ENCODE results near the gene KLHL30.
"Not testable (repeated sequence)": the region's sequence is repeated elsewhere in the genome, so short reads cannot be mapped to it uniquely, and the experiment has no call there.

The KLHL30 gene

DNA sequence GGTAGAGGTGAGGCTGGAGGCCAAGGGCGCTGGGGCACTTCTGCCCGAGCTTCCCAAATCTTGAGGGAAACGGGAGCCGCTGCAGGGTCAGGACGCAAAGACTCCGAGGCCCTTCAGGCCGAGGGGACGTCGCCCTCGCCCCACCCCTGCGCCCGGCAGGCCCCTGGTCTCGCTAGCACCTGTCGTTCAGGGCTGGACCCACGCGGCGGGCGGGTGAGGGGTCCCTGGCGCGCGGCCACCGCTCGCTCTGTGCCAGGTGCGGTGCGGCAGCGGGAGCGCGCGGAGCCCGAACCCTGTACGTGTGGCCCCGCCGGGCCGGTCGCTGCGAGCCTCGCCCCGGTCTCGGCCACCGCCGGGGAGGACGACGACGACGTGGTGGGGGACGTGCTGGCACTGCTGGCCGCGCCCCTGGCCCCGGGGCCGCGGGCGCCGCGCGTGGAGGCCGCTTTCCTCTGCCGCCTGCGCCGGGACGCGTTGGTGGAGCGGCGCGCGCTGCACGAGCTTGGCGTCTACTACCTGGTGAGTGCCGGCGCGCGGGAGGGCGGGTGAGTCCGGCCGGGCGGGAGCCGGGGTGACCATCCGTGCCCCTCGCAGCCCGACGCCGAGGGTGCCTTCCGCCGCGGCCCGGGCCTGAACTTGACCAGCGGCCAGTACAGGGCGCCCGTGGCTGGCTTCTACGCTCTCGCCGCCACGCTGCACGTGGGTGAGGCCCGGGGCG lies 25.2 kb downstream of the KLHL30 start:
- no peak for DNase-seq (ENCODE audit: low read depth, low spot score)

DNA sequence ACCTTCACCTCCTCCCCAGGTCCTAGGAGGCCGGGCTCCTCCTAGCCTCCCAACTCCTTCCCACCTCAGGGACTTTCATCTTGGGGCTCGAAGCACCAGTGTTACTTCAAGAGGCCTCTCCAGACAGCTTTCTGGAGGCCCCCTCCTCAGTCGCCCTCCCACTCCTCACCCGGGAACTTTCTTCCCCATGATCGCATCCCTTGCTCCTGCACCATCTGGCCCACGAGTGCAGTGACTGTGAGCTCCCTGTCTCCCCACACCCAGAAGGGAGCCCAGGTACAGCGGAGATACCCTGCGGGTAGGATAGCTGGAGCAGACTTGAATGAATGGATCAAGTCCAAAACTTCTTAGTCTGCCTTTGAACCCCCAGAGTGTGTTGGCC lies 26.4 kb downstream of the KLHL30 start:
- DNase-seq (ENCODE audit: low read depth, low spot score), result no peak

DNA sequence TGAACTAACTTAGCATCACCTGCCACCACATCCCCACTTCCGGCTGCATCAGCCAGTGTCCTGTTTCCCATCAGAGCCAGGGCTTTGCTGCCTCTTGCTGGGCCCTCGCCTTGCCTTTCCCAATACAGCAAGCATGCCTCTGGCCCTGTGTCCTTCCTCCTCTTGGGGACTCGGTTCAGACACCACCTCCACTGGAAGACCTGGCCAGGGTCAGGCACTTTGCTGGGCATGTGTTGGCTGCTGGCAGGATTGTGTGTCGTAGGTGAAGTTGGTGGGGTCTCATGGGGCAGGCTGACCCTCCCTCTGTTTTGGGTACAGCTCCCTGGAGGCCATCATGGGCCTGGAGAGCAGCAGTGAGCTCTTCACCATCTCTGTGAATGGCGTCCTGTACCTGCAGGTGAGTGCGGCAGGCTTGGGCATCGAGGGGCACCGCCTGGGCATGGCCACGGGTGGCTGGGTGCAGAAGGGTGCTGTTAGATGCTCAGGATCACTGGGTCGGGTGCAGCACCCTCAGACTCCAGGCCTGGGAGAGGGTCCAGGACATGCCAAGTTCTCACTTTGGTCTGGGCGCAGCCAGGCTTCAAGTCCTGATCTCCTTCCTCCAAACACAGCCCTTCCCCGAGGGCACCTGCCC lies 26.9 kb downstream of the KLHL30 start:
- DNase-seq (ENCODE audit: low read depth, low spot score), result no peak

DNA sequence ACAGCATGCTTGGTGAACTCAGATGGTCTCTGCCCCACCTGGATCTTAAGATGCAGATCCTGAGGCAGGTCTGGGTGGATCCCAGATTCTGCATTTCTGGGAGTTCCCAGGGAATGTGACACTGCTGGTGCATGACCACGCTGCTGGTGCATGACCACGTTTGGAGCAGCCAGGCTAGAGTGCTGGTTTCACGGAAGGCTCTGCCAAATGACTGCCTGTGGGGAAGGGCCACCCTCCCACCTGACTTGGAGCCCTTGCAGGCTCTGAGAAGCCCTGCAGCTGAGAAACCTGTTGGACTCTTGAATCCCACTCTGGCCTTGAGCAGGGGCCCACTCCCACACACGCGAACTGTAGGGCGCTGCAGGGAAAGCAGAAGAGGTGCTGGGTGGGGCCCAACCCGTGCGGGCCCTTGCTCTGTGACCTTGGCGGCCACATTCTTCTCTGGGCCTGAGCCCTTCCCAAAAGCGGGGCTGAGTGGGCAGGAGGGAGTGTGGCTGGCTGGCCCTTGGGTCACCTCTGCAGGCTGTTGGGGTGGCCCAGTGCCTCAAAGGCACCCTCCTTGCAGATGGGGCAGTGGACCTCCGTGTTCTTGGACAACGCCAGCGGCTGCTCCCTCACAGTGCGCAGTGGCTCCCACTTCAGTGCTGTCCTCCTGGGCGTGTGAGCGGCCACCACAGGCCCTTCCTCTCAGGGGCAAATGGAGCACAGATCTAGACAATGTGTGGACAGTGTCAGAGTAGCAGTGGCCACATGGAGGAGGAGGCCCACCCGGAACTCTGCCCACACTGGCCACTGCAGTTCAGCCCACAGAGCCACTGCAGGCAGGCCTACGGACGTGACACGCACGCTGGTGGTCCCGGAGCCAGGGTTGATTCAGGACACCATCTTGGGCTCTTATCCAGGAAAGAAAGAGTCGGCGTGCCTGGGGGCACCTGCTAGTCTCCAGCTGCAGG lies 28.2 kb downstream of the KLHL30 start:
- DNase-seq (ENCODE audit: low read depth, low spot score), result no peak

- DNase-seq (ENCODE audit: low read depth, low spot score), result no peak
Observed at GRCh38 chr2:238167344-238167715, 28.9 kb downstream of the KLHL30 start.

DNA sequence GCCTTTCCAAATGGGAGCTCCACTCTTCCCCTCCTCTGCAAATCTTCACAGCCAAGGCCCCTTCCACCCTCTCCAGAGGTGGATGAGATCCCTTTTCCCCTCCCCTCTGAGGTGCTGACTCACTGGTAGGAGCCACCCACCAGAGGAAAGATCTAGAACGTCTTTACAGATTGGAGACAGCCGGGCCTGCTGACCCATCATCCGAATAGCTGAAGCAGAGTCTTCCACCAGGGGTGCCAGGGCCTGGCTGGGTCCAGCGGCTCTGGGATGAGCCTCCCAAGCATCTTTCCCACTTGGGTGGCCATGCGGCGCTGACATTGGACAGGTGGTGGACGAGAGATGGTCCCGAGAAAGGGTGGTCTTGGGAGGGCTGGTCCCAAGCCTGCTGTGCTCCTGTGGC lies 29.3 kb downstream of the KLHL30 start:
- no peak for DNase-seq (ENCODE audit: low read depth, low spot score)

DNA sequence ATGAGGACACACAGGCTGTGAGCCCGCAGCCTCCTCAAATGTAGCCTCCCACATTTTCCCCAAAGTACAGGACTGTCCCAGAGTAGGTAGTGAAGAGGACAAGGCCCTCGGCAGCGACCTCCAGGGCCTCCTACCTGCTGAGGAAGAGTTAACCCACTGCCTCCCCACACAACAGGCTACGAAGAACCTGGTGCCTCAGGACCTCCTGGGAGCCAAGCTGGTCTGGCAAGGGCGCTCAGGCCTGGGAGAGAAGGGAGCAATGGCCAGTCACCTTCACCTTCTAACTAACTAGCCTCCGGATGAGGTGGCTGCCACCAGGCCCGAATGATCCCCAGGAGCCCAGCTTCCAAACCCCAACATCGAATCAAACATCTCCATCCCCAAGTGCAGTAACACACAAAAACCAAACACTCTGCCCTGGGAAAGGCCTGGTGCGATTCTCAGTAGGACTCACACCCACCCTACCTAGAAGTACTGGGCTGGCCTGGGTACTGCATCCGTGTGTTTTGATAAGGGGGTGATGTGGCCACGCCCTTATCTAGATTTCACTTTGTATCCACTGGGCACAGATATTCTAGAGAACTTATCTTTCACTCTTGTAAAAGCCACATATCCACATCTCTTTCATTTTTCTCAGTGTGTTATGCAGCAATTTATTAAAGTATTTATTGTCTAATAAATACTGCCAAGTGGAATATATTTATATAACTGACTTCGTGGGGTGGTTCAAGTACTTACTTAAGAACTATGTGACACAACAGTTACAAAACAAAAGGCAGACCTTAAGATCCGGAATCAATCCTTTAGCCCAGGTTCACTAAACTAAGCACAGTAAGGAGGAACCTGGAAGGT lies 30.0 kb downstream of the KLHL30 start:
- DNase-seq (ENCODE audit: low read depth, low spot score), result no peak

DNA sequence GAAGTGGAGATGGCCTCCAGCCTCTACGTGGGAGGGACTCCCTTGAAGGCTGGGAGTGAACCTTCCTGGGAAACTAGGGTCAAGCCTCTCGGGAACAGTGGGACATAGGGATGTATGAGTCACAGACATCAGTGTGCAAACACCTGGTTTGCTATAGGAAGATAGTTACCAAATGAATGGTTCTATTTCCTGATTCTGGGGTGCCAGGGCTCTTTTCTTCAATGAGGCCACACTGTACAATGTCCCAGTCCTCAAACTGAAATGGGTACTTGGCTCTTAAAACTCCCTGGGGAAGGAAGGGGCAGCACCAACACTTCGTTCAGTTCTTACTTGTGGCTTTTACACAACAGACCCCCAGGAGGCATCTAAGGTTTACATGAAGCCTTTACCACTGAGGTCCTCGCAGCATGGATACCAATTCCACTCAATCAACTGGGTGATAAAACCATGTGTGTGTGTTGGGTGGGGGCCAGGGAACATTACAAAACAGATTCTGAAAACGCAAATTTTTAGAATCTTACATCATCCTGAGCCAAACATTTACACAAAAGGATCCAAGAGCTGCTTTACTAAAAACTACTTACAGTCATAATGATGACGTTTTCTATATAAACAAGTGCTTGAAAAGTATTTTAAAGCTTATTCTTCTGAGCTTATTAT lies 30.7 kb downstream of the KLHL30 start:
- no peak for DNase-seq (ENCODE audit: low read depth, low spot score)

DNA sequence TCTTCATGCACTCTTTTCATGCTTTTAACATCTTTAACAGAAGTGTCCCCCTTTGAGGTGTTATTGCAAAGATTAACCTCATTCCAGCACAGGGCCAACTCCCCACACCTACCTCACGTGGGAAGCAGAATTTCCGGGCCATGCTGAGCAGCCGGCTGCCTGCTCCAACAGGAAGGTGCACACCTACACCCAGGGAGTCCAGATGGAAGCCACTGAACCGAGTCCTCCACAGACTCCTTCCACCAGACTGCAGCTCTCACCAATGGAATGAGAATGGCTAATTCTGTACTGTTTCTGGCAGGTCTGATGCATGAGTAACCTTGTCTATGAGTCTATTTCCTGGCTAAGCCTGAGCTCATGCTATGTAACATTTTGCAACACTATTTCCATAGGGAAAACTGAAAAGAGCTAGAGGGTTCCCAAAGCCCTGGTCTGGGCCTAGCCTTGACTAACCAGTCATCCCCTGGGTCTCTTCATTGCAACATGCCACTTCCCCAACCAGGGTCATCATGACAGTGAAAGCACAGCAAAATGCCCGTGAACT lies 31.3 kb downstream of the KLHL30 start:
- no peak for DNase-seq (ENCODE audit: low read depth, low spot score)

DNA sequence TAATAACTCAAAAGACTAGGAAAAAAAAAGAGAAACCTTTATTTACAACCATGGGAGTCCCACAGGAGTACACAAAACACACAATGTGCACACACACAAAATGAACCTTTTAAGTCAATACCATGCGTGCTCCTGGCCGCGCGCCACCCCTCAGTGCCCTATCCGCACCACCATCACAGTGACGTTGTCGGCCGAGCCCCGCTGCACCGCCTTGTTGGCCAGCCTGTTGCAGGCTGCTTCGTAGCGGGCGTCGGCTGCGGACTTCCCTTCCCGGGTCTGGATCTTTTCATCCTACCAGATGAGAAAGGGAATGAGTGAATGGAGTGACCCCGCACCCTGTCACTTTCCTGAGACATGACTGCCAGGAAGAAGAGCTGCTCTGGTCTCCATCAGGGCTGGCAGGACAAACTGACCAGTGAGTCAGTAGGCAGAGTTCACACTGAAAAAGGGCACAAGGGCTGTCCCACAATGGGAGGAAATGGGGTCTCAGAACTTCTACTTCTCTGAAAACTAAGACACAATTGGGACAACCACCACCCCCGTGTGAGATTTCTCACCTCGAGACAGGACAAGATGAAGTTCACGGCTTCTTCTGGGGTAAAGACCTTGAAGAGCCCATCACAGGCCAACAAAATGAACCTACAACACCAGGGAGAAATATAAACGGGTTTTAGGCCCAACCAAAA lies 32.1 kb downstream of the KLHL30 start:
- no peak for DNase-seq (ENCODE audit: low read depth, low spot score)

DNA sequence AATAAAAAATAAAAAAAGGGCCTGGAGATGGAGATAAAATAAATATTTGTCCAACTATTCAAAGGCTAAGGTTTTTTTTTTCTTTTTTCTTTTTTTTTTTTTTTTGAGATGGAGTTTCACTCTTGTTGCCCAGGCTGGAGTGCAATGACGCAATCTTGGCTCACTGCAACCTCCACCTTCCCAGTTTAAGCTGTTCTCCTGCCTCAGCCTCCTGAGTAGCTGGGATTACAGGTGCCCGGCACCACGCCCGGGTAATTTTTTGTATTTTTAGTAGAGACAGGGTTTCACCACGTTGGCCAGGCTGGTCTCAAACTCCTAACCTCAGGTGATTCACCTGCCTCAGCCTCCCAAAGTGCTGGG lies 32.6 kb downstream of the KLHL30 start:
- not testable (repeated sequence) for DNase-seq (ENCODE audit: low read depth, low spot score)

GRCh38 chr2:238171575-238172187 lies 33.2 kb downstream of the KLHL30 start:
- DNase-seq (ENCODE audit: low read depth, low spot score), result no peak

DNA sequence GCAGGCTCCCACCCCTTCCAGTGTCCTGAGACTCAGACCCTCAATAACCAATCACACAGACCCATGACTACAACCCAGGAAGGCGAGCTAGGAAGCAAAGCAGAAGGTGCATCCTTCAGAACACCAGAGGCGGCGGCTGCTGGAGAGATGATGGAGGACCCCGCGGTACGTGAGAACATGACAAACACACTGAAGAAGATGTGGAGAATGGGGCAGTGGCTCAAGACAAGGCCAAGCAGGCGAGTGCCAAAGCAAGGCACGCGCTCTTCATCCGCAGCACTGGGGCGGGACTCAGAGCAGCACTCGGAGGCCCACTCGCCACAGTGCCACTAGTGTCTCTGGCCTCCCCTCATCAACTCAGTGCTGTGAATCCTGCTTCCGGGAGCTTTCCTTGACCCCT lies 34.0 kb downstream of the KLHL30 start:
- no peak for DNase-seq (ENCODE audit: low read depth, low spot score)

DNA sequence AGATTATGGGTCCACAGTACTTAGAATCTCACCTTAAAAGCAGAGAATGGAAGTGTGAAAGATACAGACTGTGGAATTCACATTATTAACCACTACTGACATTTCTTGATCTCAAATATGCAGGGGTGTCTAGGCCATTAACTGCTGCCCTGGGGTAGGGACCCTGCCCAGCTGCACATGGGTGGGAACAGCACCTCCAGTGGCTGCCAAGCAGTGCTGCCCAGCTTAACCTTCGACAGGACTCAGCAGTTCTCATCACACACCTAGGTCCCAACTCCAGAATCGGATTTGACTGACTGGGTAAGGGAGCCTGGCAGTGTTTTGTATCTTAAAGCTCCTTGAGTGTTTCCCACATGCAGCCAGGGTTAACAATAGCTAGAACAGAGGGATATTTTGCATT lies 35.2 kb downstream of the KLHL30 start:
- no peak for DNase-seq (ENCODE audit: low read depth, low spot score)

DNA sequence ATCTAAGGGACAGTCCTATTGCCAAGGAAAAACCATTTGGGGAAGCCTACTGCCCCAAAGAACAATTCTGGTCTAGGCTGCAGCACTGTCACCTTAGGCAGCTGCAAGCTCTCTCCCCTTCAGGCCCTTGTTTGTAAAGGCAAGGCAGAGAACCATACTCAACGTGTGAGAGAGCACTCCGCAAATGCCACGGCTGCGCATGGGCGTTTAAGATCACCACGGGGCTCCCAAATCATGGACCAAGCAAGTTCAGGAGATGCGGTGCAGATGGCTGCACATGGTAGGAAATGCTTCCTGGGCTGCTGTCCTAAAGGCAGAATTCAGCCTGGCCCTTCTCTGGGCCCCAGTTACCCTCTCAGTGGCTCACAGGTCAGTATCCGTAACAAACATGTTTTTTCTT lies 35.8 kb downstream of the KLHL30 start:
- DNase-seq (ENCODE audit: low read depth, low spot score), result no peak

DNA sequence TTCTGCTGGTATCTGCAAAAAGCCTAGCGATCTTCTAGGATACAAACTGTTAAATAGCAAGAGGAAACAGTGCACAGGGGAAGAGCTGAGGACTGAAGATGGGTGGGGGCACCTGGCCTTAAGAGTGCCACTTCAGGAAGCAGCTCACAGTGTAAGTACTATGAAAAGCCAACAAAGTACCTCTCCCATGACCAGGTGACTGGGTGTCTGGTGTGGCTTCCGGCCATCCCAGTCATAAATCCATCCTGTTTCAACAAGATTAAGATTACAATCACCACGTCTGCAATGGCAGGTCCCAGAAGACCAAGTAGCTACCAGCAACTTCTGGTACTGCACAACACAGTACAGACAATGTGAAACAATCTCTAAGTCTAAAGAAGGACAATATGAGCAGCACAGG lies 36.2 kb downstream of the KLHL30 start:
- no peak for DNase-seq (ENCODE audit: low read depth, low spot score)

- DNase-seq (ENCODE audit: low read depth, low spot score), result no peak
Observed at GRCh38 chr2:238176613-238177012, 38.1 kb downstream of the KLHL30 start.

- DNase-seq (ENCODE audit: low read depth, low spot score), result no peak
Observed at GRCh38 chr2:238180554-238180953, 42.1 kb downstream of the KLHL30 start.

- no peak for DNase-seq (ENCODE audit: low read depth, low spot score)
Observed at GRCh38 chr2:238182362-238182761, 43.9 kb downstream of the KLHL30 start.

GRCh38 chr2:238183821-238184220 lies 45.4 kb downstream of the KLHL30 start:
- DNase-seq (ENCODE audit: low read depth, low spot score), result no peak
